Body of pancreas (tissue), 4 donors: ENCODE results near the gene PAK5.

Experiments used
- CTCF ChIP-seq, 7 experiments: fragments of 450-650 bp in 4 of 7; fragments of 200-600 bp in 3 of 7; sonication (generic) in 3 of 7; IDR thresholded peaks; one replicate each; pipeline ENCODE4 v1.5.1; 2016 to 2019; ENCODE audit warnings: antibody characterized with exemption in 7 of 7
- POLR2A ChIP-seq, 3 donors: fragments of 450-650 bp; IDR thresholded peaks; one replicate each; pipeline ENCODE4 v1.6.1; 2016; ENCODE audit warnings: antibody characterized with exemption in 3 of 3, mild to moderate bottlenecking in 2 of 3

DNA sequence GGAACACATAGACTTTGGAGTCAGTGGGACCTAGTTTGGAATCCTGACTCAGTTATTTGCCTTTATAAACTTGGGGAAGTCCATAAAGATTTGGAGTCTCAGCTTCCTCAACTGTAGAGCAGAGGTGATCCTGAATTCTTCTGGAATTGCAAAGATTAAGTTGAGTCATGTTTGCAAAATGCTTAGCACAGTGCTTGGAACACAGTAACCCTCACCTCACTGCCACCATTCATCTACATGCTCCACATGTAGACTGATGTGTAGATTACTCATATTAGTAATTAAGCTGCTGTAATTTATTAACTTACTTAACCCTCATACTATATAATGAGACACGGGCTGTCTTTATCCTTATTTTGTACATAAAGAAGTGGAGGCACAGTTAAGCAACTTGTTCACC, 263.0 kb downstream of the PAK5 start:
- TF ChIP-seq CTCF (IDR thresholded peaks at IDR 0.05) (no peak), POLR2A (IDR thresholded peaks at IDR 0.05) (no peak)
